HG03066 (cell line): ENCODE results near the gene ME3.

ENCODE experiments used
- ATAC-seq: cut with Tn5 transposase; IDR thresholded peaks from one replicate; pipeline ENCODE4 v1.9.1; 2021; ENCODE audit warnings: low read depth; ENCODE audit not compliant: unreplicated experiment

Gene ME3

DNA sequence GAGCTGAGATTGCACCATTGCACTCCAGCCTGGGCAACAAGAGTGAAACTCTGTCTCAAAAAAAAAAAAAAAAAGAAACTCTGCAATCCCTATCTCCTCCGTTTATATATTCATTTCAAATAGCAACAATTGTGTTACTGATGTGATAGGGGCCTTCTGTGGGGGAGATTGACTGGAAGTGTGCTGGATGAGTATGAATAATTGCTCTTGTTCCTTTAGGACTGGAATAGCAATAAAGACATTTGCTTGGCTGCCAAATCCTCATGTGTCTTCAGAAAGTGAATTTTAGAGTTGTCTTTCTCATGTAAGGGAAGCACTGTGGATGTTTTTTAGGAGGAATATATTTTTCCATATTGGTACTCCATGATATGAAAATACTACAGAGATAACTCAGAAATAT, 21.1 kb upstream of the ME3 start:
- ATAC-seq = no peak

DNA sequence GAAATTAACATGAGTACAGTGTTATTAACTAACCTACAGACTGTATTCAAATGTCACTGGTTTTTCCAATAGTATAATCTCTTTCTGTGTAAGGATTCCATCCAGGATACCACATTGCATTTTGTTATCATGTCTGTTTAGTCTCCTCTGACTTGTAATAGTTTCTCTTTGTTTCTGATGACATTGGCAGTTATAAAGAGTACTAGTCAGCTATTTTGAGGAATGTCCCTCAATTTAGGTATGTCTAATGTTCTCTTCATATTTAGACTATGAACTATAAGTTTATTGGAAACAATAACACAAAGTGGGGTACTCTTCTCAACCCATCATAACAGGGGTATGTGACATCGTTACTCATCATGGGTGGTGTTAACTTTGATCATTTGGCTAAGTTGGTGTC, 20.3 kb upstream of the ME3 start:
- ATAC-seq = no peak

DNA sequence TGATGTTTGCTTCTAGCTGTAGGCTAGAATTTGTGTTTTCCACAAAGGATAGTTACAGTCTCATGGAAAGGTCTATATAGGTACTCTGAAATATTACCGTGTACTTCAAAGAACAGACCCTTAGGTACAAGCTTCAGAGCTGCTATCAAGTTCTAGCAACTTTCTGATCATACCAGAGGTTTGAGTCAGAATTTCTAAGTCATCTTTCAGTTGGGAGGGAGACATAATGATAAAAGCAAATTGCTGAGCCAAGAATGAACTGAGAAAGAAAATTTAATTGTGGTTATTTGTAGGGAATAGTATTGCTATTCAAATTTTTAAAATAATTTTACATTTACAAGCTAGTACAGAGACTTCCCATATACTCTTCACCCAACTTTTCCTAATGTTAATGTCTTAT, 19.9 kb upstream of the ME3 start:
- no peak for ATAC-seq

DNA sequence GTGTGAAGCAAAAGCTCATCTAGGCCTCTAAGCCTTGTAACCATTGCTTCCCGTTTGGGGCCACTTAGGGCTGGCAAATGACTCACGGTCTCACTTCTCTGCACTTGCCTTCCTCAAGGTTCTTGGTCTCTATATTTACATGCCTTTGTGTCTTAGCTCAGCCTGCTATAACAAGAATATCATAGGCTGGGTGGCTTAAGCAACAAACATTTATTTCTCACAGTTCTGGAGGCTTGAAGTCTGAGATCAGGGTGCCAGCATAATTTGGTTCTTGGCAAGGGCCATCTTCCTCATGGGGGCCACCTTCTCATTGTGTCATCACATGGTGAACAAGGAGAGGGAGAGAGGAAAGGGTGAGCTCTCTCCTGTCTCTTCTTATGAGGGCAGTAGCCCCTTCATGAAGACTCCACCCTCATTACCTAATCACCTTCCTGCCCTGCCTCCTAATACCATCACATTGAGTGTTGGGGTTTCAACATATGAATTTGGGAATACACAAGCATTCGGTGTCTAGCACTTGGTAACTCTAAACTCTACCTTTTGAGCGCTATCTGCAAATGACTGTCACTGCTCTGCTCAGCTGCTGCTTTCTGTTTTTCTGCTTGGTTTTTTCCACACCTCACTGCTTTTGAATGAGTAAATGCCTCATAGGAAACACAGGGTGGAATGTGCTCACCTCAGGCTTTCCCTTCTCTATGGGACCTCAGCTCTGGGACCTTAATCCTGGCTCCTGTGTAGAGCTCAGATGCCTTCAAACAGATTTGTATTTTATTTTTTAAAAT, 16.2 kb upstream of the ME3 start:
- peak; percentile 80 for ATAC-seq

GRCh38 chr11:86687185-86687778, 14.9 kb upstream of the ME3 start:
- no peak for ATAC-seq

GRCh38 chr11:86686531-86686930, 14.1 kb upstream of the ME3 start:
- ATAC-seq = no peak

DNA sequence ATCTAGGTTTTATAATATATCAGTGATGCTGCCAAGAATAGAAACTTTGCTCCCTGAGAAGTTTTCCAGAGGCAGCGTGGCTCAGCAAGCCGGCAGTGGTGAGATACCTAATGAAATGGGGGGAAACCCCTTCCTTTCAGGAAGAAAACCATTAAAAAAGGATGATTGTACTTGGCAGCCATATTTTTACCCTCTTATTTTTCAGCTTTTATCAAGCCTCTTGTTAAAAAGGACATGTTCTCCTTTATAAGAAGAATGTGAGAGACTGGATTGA, 9.0 kb upstream of the ME3 start:
- no peak for ATAC-seq

DNA sequence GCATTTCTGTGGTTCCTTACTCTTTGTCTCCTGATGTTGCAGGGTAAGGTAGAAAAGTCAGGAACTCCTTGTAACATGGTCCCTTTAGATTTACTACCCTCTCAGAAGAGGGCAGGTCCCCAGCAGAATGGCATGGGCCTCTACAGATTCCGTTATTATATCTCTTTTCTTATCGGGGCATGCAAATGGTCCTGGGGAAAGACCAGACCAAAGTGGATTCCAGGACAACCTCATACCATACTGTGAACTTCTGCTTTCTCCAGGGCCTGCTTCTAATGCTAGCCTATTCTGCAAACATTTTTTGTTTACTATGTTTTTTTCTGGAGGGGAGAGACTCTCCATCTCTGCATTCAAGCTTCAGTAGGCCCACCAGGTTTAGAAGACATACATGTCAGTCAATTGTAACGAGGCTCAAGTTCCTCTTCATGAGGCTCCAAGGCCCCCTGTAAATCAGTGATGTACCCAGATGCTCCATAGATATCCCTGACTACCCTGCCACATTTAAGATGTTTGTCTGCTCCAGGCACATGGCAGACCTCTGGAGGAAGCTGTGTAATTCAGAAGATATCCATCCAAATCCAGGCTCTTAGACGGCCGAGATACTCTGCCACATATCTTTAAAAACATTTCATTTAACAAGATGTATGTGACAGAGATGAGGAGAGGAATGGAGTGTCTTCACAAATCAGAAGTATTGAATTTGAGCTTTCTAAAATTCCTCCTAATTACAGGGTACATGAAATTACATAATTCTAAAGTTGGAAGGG, 8.5 kb upstream of the ME3 start:
- ATAC-seq = no peak

DNA sequence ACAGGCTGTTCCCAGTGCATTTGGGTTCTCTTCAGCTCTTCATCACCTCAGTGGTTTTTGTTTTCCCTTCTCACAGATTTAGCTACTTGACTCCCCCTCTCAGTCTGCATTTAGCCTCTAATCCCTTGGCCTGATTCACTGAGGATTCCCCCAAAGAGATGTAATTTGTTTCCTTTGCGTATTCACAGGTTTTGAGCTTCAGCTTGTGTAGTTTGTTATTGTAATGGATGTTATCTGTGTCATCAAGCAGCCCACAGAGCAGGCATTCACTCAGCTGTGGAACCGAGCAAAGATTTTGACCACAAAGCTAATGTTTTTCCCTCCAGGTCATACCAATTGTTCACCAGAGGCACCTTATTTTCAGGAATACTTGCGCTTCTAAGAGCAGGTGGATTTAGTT, 6.4 kb upstream of the ME3 start:
- ATAC-seq = no peak

GRCh38 chr11:86678296-86678695, 5.9 kb upstream of the ME3 start:
- ATAC-seq = no peak

DNA sequence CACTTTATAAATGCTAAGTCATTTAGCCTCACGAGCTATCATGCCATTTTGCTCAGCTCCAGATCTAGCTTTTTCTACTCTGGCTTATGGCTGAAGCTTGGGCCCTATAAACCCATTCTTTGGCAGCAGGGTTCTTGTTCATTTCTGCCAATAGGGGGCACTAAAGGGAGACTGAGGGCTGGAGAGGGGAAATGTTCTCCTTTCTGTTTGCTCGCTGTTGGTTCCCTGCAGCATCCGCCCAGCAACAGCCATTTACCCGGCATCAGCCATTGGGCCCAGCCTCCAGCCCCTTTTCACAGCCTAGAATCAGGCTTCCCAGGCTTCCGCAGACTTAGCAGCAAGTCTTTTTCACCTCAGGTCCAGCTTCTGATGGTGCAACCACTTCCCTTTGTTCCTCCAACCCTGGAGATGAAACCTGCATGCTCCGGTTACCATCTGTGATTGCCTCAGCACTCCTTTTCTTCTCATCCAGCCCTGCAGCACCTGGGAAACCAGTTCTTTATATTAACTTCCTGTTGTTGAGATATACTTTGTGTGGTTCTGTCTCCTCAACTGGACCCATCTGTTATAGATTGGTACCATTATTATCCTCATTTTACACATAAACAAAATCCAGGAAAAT, 4.2 kb upstream of the ME3 start:
- ATAC-seq = no peak

- no peak for ATAC-seq
Measured at GRCh38 chr11:86676010-86676409, 3.6 kb upstream of the ME3 start.

- ATAC-seq = no peak
Measured at GRCh38 chr11:86675017-86675416, 2.6 kb upstream of the ME3 start.

- ATAC-seq = no peak
Measured at GRCh38 chr11:86673872-86674750, 1.7 kb upstream of the ME3 start.

GRCh38 chr11:86673055-86673843, 833 bp upstream of the ME3 start:
- no peak for ATAC-seq

DNA sequence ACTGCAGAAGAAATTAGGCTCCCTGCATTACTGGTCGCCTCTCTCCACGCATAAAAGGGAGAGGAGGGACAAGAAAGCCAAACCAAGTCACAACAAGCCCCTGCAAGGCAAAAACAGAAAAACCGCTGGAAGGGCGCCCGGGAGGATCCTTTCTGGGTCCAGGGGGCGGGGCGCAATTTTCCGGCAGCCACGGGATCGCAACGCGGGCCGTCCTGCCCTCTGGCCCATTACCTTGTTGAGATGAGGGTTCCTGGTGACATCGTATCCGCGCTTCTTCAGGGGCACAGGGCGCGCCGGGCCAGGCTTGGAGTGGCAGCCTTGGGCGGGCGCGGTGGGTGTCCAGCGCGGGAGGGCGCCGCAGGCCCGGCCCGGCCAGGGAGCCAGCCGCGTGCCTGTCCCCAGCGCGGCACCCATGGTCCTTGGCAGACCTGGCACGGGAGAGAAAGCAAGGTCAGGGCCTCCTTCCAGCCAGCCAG, 847 bp downstream of the ME3 start:
- ATAC-seq = no peak

DNA sequence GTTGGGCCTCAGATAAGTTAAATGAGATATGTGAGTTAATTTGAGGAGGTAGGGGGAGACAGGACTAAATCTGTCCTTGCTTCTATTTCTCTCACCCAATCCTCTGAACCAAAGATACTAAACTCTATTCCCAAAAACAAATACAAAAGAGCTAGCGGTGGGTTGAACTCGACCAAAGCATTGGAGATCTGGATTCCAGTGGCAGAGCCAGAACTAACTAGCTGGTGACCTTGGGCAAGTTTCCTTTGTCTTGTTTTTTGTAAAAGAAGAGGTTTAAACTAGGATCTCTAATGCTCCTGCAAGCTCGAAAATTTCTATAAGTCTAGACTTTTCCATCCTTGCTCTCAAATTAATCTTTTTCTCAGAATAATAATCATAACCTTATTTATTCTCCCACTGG, 1.5 kb downstream of the ME3 start:
- ATAC-seq = no peak

- no peak for ATAC-seq
Measured at GRCh38 chr11:86670181-86670580, 2.2 kb downstream of the ME3 start.

DNA sequence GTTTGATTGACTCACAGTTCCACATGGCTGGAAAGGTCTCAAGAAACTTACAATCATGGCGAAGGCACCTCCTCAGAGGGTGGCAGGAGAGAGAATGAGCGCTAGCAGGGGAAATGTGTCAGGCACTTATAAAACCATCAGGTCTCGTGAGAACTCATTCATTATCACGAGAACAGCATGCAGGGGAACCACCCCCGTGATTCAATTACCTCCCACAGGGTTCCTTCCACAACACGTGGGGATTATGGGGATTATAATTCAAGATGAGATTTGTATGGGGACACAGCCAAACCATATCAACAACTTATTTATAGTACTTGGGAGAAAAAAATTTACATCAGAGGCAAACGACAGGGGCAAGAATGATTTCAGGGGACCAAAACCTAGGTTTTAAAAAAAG, 3.0 kb downstream of the ME3 start:
- no peak for ATAC-seq

DNA sequence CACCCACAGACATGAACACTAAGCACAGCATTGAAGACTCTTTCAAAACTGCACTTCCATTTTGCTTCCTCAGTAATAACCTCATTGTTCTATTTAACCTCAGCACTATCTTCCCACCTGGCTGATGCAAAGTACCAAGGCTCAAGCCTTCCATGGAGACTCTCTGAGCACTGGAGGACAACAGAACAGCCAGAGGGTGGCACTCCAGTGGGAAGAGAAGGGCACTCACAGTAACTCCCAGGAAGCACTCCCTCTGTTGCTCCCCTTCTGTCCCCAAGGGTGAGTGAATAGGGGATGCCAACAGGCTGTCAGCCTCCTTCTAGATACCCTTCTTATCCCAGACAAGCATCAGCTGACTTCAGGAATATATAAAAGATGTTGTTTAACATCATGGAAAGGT, 3.5 kb downstream of the ME3 start:
- no peak for ATAC-seq
